AG04450 (cell line): Measurements from ENCODE around the gene UQCRQ. TPM values are rescaled to one million over a fixed set of nuclear protein-coding genes. Genes with fewer than 3 reads are reported as not detected.

Experiments used
- CTCF ChIA-PET: fragments of 300-600, 350-600 bp; formaldehyde crosslinking; extraction: SDS; loops from one replicate; lab custom pipeline; 2022; ENCODE audit warnings: antibody characterized with exemption, inconsistent platforms; lab: Charles Lee
- POLR2A ChIA-PET: fragments of 350-600 bp; formaldehyde crosslinking; extraction: SDS; loops from one replicate; lab custom pipeline; 2021; ENCODE audit warnings: antibody characterized with exemption, inconsistent platforms; lab: Yijun Ruan, JAX
- DNase-seq: peaks from one replicate; pipeline ENCODE4 v3.0.0-alpha.2; 2011; ENCODE audit warnings: low read depth, low spot score
- H3K27ac ChIP-seq: one replicate; pipeline ENCODE4 v1.5.1; 2012; ENCODE audit warnings: low read depth, low read length, control low read depth
- H3K27me3 ChIP-seq: one replicate; pipeline ENCODE4 v1.6.0; 2012; ENCODE audit warnings: low read length; ENCODE audit not compliant: control insufficient read depth, insufficient read depth
- H3K4me3 ChIP-seq: 2 replicates; pipeline ENCODE4 v1.5.1; 2011; ENCODE audit warnings: mild to moderate bottlenecking, low read depth, low read length, control low read depth
- H3K9me3 ChIP-seq: 2 replicates; pipeline ENCODE4 v1.5.1; 2012; ENCODE audit warnings: low read length; ENCODE audit not compliant: control insufficient read depth, insufficient read depth
- polyA plus RNA-seq: library from polyadenylated mRNA; depleted of rRNA; stranded (reverse); fragments of >200 nt; gene quantifications from 2 replicates; pipeline ENCODE4 v1.2.3, GENCODE V29; 2011
- TF ChIP-seq, protein P1 (sequence below): IDR thresholded peaks from 2 replicates; pipeline ENCODE4 v1.5.1; 2011; ENCODE audit warnings: low read depth, low read length, control low read depth, inconsistent platforms

UQCRQ gene
- polyA plus RNA-seq, 1 experiment = 318 TPM

DNA sequence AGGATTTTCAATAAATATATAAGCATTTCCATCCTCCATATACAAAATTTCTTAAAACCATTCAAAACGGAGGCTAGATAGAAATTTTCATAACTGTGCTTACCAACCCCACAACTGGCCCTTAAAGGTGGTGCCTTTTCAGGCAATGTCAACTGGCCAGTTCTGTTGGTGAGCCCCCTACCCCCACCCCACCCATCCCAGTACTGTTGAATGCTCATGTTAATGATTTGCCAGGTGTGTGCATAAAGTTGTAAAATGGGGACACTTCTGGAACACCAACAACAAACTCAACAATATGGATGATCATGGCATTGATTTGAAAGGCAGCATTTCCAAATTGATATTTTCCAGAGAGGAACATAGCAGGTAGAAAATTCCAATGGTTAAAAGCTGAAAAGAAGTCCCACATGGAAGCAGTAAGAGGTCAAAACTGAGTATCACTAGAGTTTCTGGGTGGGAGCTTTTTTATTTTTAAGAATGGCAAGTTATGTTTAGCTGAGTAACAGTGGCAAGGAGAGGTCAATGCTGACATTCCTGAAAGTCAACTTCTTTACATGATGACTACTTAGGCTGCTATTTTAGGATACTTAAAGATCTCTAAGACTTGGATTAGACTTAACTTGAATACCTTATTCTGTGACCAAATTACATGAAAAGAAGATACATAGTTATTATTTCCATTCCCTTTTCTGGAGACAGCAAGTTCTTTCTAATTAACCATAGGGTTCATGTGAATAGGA is 9.7 kb downstream of the UQCRQ start:
- DNase-seq = no peak
- TF ChIP-seq, protein P1, sequence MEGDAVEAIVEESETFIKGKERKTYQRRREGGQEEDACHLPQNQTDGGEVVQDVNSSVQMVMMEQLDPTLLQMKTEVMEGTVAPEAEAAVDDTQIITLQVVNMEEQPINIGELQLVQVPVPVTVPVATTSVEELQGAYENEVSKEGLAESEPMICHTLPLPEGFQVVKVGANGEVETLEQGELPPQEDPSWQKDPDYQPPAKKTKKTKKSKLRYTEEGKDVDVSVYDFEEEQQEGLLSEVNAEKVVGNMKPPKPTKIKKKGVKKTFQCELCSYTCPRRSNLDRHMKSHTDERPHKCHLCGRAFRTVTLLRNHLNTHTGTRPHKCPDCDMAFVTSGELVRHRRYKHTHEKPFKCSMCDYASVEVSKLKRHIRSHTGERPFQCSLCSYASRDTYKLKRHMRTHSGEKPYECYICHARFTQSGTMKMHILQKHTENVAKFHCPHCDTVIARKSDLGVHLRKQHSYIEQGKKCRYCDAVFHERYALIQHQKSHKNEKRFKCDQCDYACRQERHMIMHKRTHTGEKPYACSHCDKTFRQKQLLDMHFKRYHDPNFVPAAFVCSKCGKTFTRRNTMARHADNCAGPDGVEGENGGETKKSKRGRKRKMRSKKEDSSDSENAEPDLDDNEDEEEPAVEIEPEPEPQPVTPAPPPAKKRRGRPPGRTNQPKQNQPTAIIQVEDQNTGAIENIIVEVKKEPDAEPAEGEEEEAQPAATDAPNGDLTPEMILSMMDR = no peak
- H3K27ac ChIP-seq = no peak overlapping the region
- no peaks in the 10 kb centered on the region for H3K9me3 ChIP-seq
- ChIA-PET CTCF (no interaction called here), POLR2A (no interaction called here)
- no peaks in the 10 kb centered on the region for H3K27me3 ChIP-seq
- H3K4me3 ChIP-seq = no peak overlapping the region

DNA sequence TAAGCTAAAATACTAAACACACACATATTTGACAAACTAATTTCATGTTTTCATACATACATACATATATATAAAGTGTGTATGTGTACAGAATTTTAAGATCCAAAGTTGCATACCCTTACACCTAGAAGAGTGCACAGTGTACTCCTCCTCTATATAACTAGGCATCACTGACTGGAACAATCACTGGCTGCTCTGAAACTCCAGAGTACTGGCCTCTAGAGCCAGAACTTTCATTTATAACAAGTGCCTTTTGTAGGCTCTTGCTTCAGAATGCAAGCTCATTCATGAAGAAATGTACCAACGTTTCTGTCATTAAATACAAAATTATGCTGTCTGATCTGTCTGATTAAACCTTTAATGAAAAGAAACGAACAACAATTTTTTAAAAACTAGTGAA is 11.0 kb downstream of the UQCRQ start:
- TF ChIP-seq, protein P1 = no peak
- ChIA-PET POLR2A (no interaction called here), CTCF (interaction anchor here (0.5 to 1.0 kb wide), 3 partner anchors 56 to 194 kb away, joined by 3 read pairs; no protein-coding TSS in a partner anchor)
- H3K27me3 ChIP-seq = no peaks in the 10 kb centered on the region
- no peak overlapping the region for H3K4me3 ChIP-seq
- DNase-seq = no peak
- no peaks in the 10 kb centered on the region for H3K9me3 ChIP-seq
- no peak overlapping the region for H3K27ac ChIP-seq

DNA sequence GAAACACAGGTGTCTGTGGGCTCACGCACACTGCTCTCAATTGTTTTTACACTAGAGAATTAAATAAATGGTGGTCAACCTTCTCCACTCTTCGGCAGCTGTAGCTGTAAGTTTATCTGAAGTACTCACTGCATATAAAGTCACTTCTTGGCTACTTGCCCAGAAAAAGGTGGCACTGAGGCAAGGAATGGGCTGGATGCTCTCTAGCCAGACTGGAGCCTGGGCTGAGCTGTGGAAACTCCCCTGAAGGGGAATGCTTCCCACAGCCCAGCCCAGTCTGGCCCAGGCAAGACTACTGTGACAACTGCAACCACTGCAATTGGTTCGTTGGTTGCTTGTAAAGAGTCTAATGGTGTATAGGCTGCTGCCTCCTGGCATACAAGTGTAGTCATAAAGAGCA is 11.5 kb downstream of the UQCRQ start:
- CTCF ChIA-PET = interaction anchor here (0.5 to 1.0 kb wide), 3 partner anchors 56 to 193 kb away, joined by 3 read pairs; no protein-coding TSS in a partner anchor
- no peak for DNase-seq
- Histone ChIP-seq H3K4me3 (no peak overlapping the region), H3K9me3 (no peaks in the 10 kb centered on the region), H3K27me3 (no peaks in the 10 kb centered on the region), H3K27ac (no peak overlapping the region)
- POLR2A ChIA-PET = no interaction called here
- TF ChIP-seq, protein P1 = no peak

DNA sequence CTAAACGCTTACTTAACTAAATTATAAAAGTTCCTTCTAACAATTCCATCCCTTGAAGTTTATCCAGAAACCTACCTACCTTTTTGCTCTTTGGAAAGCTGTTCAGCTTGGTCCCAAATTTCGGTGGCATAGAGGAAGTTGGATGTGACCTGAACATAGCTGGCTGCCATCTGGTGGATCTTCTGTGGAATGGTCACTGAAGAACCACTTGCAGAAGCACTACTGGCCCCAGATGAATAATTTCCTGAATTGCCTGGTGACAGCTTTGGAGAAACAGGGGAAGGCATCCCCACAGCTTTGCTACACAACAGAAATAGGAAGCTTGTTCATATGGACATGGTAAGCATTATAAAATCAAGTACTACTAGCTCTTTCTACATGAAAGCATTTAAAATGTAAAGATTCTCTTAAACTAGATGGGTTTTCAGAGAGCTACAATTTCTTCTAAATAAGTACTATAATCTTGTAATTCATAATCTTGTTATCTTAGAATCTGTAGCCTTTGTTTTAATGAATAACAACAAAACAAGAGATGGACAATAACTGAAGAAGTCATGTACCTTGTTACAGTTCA is 16.9 kb downstream of the UQCRQ start:
- POLR2A ChIA-PET = interaction anchor here (0.5 kb wide), 1 partner anchor 96 kb away, joined by 7 read pairs; no protein-coding TSS in a partner anchor
- Histone ChIP-seq H3K27ac (no peak overlapping the region), H3K4me3 (no peak overlapping the region), H3K27me3 (no peaks in the 10 kb centered on the region), H3K9me3 (no peaks in the 10 kb centered on the region)
- TF ChIP-seq, protein P1 = peak; percentile 65
- CTCF ChIA-PET = interaction anchor here (0.6 to 2.6 kb wide), 20 partner anchors 8 to 497 kb away, joined by 3 to 35 read pairs (median 6); partner anchors contain the start of genes GDF9, LEAP2, SHROOM1 and UQCRQ
- peak; percentile 33 for DNase-seq

DNA sequence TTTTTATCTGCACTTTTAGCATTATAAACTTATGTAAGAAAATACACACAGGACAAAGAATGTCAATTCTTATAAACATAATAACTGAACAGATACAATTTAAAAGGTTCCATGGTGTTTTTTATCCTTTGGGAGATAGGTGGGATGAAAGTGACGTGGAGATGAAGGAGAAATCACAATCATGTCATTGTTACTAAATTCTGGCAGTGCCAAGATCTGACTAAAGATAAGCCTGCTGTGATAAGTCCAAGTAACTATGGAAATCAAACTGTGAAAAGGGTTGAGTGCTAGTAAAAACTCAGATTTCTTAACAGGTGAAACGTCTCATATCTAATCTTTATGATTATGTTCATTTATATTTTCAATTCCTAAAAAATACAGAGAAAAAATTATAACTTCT is 18.1 kb downstream of the UQCRQ start:
- no peak overlapping the region for H3K4me3 ChIP-seq
- DNase-seq = no peak
- H3K27ac ChIP-seq = no peak overlapping the region
- ChIA-PET POLR2A (interaction anchor here (0.8 kb wide), 1 partner anchor 14 kb away, joined by 3 read pairs; no protein-coding TSS in a partner anchor), CTCF (interaction anchor here (1.3 to 2.2 kb wide), 3 partner anchors 10 to 65 kb away, joined by 3 to 9 read pairs (median 3); no protein-coding TSS in a partner anchor)
- no peaks in the 10 kb centered on the region for H3K27me3 ChIP-seq
- H3K9me3 ChIP-seq = no peaks in the 10 kb centered on the region
- TF ChIP-seq, protein P1 = no peak
